Keratinocyte (primary cell): ENCODE data around the gene TCF7L2. TPM values are rescaled to one million over a fixed set of nuclear protein-coding genes. Genes with fewer than 3 reads are reported as not detected.

Source experiments
- DNase-seq: peaks from one replicate; pipeline ENCODE4 v3.0.0-alpha.2; 2011; ENCODE audit warnings: low read depth, missing footprints, low spot score
- FAIRE-seq: peaks from 2 replicates; lab custom pipeline; 2011; peaks lifted over from hg19 to GRCh38; lab: Jason Lieb, UNC
- H2AFZ ChIP-seq: 2 replicates; pipeline ENCODE4 v1.6.0; 2012; ENCODE audit warnings: low read length, control low read depth, inconsistent platforms; ENCODE audit not compliant: control insufficient read depth
- H3K27ac ChIP-seq: 2 replicates; pipeline ENCODE4 v1.5.1; 2011; ENCODE audit warnings: low read length; ENCODE audit not compliant: control insufficient read depth, insufficient read depth
- H3K27me3 ChIP-seq: 3 replicates; pipeline ENCODE4 v1.6.0; 2011; ENCODE audit warnings: low read length; ENCODE audit not compliant: control insufficient read depth, insufficient read depth; ENCODE audit errors: extremely low read depth
- H3K36me3 ChIP-seq, 2 experiments: 2 replicates in 1 of 2; 3 replicates in 1 of 2; pipeline ENCODE4 v1.5.1; 2011; ENCODE audit warnings: low read length in 2 of 2, mild to moderate bottlenecking in 1 of 2; ENCODE audit not compliant: control insufficient read depth in 2 of 2, insufficient read depth in 2 of 2; ENCODE audit errors: extremely low read depth in 1 of 2
- H3K4me1 ChIP-seq: 3 replicates; pipeline ENCODE4 v1.5.1; 2011; ENCODE audit warnings: low read length; ENCODE audit not compliant: control insufficient read depth, insufficient read depth; ENCODE audit errors: extremely low read depth
- H3K4me2 ChIP-seq: 3 replicates; pipeline ENCODE4 v1.6.0; 2011; ENCODE audit warnings: low read depth, low read length; ENCODE audit not compliant: control insufficient read depth, insufficient read depth; ENCODE audit errors: extremely low read depth
- H3K4me3 ChIP-seq, 3 experiments: fragments of 200-600 bp in 1 of 3; sonication (generic) in 1 of 3; 2 replicates in 2 of 3; 3 replicates in 1 of 3; pipeline ENCODE4 v1.5.1; 2011 to 2016; ENCODE audit warnings: low read length in 3 of 3, mild to moderate bottlenecking in 3 of 3, control low read depth in 2 of 3, inconsistent platforms in 1 of 3, low read depth in 1 of 3, mixed read lengths in 1 of 3, mixed run types in 1 of 3, moderate library complexity in 1 of 3; ENCODE audit not compliant: control insufficient read depth in 2 of 3, insufficient read depth in 2 of 3; ENCODE audit errors: extremely low read depth in 1 of 3
- H3K79me2 ChIP-seq: 2 replicates; pipeline ENCODE4 v1.6.0; 2012; ENCODE audit warnings: low read length; ENCODE audit not compliant: control insufficient read depth, insufficient read depth
- H3K9ac ChIP-seq: 3 replicates; pipeline ENCODE4 v1.6.0; 2011; ENCODE audit warnings: low read length; ENCODE audit not compliant: control insufficient read depth, insufficient read depth; ENCODE audit errors: extremely low read depth
- H3K9me1 ChIP-seq: 3 replicates; pipeline ENCODE4 v1.6.0; 2011; ENCODE audit warnings: low read length; ENCODE audit not compliant: control insufficient read depth, insufficient read depth; ENCODE audit errors: extremely low read depth
- H3K9me3 ChIP-seq: 2 replicates; pipeline ENCODE4 v1.5.1; 2012; ENCODE audit warnings: low read depth, low read length; ENCODE audit not compliant: control insufficient read depth
- H4K20me1 ChIP-seq: 3 replicates; pipeline ENCODE4 v1.6.0; 2011; ENCODE audit warnings: low read length; ENCODE audit not compliant: control insufficient read depth, insufficient read depth; ENCODE audit errors: extremely low read depth
- CTCF ChIP-seq, 3 experiments: IDR thresholded peaks in 1 of 3; conservative IDR thresholded peaks in 1 of 3; optimal IDR thresholded peaks in 1 of 3; 2 replicates in 2 of 3; 3 replicates in 1 of 3; pipeline versions ENCODE3 to v1.5.1; 2011; ENCODE audit warnings: low read length in 3 of 3, mild to moderate bottlenecking in 3 of 3, moderate library complexity in 2 of 3, control low read depth in 1 of 3, inconsistent platforms in 1 of 3; ENCODE audit not compliant: insufficient read depth in 2 of 3; ENCODE audit errors: extremely low read depth in 1 of 3
- EZH2 ChIP-seq: IDR thresholded peaks from one replicate; pipeline ENCODE4 v1.6.1; 2012; ENCODE audit warnings: inconsistent platforms, mild to moderate bottlenecking, low read length, moderate library complexity
- dilution Hi-C: fragments of 300-500 bp; cut with MboI; formaldehyde crosslinking; loops from one replicate; pipeline ENCODE4 v1.7.0; 2020; ENCODE audit warnings: low sequenced_read_pairs; ENCODE audit not compliant: extremely low pct_ligation_motif_present
- polyA plus RNA-seq, 5 experiments: library from polyadenylated mRNA; depleted of rRNA in 3 of 5; stranded (reverse) in 3 of 5; stranded (forward) in 1 of 5; unstranded in 1 of 5; fragments of >200 nt; gene quantifications; 1 replicate in 1 of 5; 2 replicates in 3 of 5; 3 replicates in 1 of 5; pipeline versions ENCODE4 v1.2.1 to v1.2.3, GENCODE V29; 2011 to 2012; ENCODE audit warnings: missing spikeins in 2 of 5, low read depth in 1 of 5, low replicate concordance in 1 of 5

Gene TCF7L2
- polyA plus RNA-seq, 1 donor (not counting 4 experiments of a cell fraction or from before 2014, with no cell fraction given): 2.5 TPM

- Histone ChIP-seq H3K4me2 (no peak overlapping the region), H3K27me3 (no peaks in the 10 kb centered on the region), H4K20me1 (no peaks in the 10 kb centered on the region), H3K9me1 (no peaks in the 10 kb centered on the region), H3K27ac (no peak overlapping the region), H3K36me3 (no peaks in the 10 kb centered on the region), H3K4me3 (no peak overlapping the region), H3K9me3 (no peaks in the 10 kb centered on the region), H3K79me2 (no peaks in the 10 kb centered on the region), H3K9ac (no peak overlapping the region), H3K4me1 (no peaks in the 10 kb centered on the region), H2AFZ (no peak overlapping the region)
- TF ChIP-seq EZH2 (no peak), CTCF (optimal IDR thresholded peaks at IDR 0.05 in 1 of 3, IDR thresholded peaks at IDR 0.05 in 1 of 3, conservative IDR thresholded peaks at IDR 0.05 in 1 of 3; ENCODE audit: extremely low read depth in 1 of 3, insufficient read depth in 2 of 3, low read length in 3 of 3) (no peak)
- dilution Hi-C loops: no loop called here
- FAIRE-seq (no peak), DNase-seq (no peak)
Measured at GRCh38 chr10:113122947-113123346, 172.9 kb downstream of the TCF7L2 start.

- Histone ChIP-seq H2AFZ (no peak overlapping the region), H3K27me3 (no peaks in the 10 kb centered on the region), H3K9me3 (no peaks in the 10 kb centered on the region), H3K79me2 (no peaks in the 10 kb centered on the region), H3K27ac (no peak overlapping the region), H4K20me1 (no peaks in the 10 kb centered on the region), H3K36me3 (no peaks in the 10 kb centered on the region), H3K4me1 (no peaks in the 10 kb centered on the region), H3K4me3 (no peak overlapping the region), H3K9ac (no peak overlapping the region), H3K9me1 (no peaks in the 10 kb centered on the region), H3K4me2 (no peak overlapping the region)
- DNase-seq (no peak), FAIRE-seq (no peak)
- TF ChIP-seq CTCF (optimal IDR thresholded peaks at IDR 0.05 in 1 of 3, IDR thresholded peaks at IDR 0.05 in 1 of 3, conservative IDR thresholded peaks at IDR 0.05 in 1 of 3; ENCODE audit: extremely low read depth in 1 of 3, insufficient read depth in 2 of 3, low read length in 3 of 3) (no peak), EZH2 (no peak)
- dilution Hi-C loops: no loop called here
Measured at GRCh38 chr10:113124724-113125123, 174.7 kb downstream of the TCF7L2 start.
